T-helper 2 cell treated with Interferon-gamma antibody and Interleukin-4, amounts not matched to agents 100 ng/mL and 5 ng/mL, for 36 hours (primary cell): Measurements from ENCODE around the gene CABP1. TPM values are rescaled to one million over a fixed set of nuclear protein-coding genes. Genes with fewer than 3 reads are reported as not detected.

ENCODE experiments used
- intact Hi-C: fragments of 100-400 bp; cut with micrococcal nuclease; formaldehyde crosslinking; loops from one replicate; pipeline ENCODE4 v1.15.1; 2023
- total RNA-seq: library from RNA; stranded (reverse); gene quantifications from 2 replicates; pipeline ENCODE4 v1.2.3, GENCODE V29; 2022

CABP1 gene
- total RNA-seq, 1 donor from 2014 or later: not detected

DNA sequence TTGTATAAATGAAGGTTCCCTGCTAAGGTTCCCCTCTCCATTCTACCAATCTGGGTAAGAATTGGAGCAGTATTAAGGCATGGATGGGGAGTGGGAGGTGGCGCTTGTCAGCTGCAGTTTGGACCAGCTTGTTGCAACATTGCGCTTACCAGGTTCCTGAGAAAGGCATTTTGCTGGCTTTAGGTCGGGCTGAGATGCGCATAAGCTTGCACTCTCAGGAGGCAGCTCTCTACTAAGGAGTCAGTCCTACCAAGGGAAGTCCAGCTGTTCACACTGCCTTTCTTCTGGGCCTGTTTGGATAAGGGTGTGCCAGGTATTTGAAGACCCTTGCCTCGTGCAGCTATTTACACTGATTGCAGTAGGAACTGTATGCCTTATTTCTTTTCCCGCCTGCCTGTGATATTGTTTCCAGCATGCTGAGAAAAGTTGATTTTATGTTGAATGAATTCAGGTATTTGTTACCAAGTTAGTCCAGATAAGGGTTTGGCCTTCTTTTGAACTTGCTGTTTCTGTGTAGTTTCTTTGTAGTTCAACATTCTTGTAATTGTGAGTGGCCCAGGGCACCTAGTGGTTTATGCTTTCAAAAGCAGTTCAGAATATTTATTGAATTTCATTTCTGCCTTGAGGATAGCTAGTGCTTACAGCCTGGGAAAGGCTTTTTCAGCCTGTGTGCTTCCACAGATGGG lies 49.1 kb downstream of the CABP1 start:
- intact Hi-C loops: loop anchor here (5.0 kb wide), 2 partner anchors 222 to 372 kb away; partner anchors contain the start of gene SRSF9

GRCh38 chr12:120690083-120690450 lies 49.6 kb downstream of the CABP1 start:
- intact Hi-C loops: no loop called here

- intact Hi-C loops: no loop called here
Measured at GRCh38 chr12:120690978-120691377, 50.6 kb downstream of the CABP1 start.

GRCh38 chr12:120692524-120693033 lies 52.2 kb downstream of the CABP1 start:
- intact Hi-C loops: no loop called here

DNA sequence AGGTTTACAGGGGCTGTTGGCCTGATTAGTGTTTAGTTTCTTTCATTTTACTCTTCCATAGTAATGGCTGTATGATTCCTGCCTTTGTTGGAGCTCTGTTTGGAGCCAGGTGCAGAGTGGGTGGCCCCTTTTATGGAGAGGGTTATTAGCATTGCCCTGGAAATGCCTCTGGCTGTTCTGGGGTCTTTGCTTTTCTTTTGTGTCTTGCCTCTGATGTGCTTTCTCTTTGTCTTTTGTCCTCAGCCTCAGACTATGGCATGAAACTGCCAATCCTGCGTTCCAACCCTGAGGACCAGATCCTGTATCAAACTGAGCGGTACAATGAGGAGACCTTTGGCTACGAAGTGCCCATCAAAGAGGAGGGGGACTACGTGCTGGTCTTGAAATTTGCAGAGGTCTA lies 53.4 kb downstream of the CABP1 start:
- intact Hi-C loops: no loop called here

DNA sequence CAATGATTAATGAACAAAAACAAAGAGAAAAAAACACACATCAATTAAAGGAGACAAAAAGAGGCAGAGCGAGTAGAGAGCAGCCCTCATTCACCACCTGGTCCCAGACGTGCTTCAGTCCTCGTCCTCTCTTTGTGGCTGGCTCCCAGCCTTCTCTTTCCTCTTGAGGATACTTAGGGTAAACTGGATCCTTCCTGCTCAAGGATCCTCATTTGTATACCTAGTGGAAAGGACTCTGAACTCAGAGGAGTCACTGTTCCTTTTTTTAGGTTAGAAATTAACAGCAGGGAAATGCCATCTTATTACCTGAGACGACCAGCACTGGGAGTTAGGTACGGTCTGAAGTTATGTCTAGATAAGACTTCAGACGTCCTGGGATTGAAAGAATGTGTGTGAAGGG lies 56.2 kb downstream of the CABP1 start:
- intact Hi-C loops: no loop called here

GRCh38 chr12:120697344-120697743 lies 56.9 kb downstream of the CABP1 start:
- intact Hi-C loops: no loop called here

GRCh38 chr12:120698665-120699064 lies 58.2 kb downstream of the CABP1 start:
- intact Hi-C loops: no loop called here

DNA sequence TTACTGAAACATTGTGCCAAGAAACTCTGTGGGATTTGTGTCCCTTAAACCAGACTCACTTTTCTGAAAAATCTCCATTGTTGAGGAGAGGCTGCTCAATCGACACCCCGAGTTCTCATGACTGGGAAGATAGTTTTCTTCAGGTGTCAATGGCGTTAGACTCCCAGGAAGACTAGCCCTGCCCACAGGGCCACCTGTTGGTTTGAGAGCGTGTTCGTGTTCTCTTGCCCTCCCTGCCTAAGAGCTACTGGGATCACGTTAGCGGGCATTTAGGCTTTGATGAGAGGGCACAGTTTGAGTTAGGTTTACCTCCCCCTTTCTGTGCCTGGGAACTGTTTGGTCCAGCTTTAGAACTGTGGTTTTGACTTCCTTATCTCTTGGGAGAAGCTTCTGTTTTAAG lies 59.1 kb downstream of the CABP1 start:
- intact Hi-C loops: no loop called here

GRCh38 chr12:120700886-120701285 lies 60.5 kb downstream of the CABP1 start:
- intact Hi-C loops: no loop called here

DNA sequence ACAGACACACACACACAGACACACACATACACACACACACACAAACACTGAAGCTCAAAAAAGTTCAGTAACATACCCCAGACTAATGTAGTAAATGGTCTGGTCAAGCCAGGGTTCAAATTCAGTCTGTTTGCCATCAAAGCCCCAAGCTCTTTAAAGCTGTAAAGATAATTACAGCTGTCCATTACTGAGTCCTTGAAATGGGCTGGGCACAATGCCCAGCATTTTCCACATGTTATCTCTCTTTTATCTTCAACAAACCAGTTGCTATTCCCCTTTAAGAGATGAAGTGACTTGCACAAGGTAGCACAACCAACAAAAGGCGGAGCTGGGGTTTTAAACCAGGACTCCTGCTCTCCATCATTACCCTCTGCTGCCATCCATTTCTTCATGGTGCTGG lies 62.2 kb downstream of the CABP1 start:
- intact Hi-C loops: no loop called here

DNA sequence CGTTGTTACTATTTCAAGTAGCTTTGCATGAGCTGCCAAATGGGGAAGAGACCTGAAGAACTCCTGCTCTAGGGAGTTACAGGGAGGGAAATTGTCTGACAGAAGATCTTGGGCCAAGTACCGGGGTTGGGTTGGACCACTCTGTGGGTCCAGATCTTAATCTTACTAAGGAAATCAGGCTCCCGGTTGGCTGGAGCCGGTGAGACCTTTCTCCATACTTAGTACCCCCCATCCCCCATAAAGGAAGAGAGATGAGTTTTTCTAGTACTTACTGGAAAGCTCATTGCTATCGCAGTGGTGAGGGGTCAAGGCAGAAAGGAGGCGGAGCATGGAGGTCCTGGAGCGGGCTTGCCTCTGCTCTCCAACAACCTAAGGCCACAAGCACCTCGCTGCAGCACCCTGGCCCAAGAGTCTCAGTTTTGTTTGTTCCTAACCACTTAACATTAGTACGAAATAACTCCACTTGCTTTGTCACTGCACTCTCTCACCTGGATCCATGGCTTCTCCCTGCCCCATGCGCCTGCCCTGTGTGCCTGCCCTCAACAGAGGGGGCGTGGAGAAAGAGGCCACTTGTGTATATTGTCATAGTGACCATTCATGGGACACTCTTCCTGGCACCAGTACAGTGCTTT lies 63.0 kb downstream of the CABP1 start:
- intact Hi-C loops: no loop called here

DNA sequence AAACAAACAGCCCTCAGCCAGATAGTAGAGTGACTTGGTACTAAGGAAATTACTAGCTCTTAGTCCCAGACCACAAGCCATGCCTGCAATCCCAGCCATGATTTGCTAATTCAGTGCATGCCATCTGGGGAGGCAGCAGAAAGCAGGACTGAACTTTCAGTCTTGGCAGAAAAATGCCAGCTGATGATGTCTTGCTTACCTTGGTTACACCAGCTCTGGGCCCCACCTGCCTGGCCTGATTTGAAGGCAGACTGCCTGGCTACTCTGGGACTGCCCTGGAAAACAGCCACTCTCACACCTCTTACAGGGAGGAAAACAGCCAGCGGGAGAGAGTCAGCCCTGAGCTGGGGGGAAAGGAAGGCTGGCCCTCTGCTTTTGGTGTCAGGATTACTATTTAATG lies 65.2 kb downstream of the CABP1 start:
- intact Hi-C loops: no loop called here

- intact Hi-C loops: no loop called here
Measured at GRCh38 chr12:120706029-120706428, 65.6 kb downstream of the CABP1 start.

DNA sequence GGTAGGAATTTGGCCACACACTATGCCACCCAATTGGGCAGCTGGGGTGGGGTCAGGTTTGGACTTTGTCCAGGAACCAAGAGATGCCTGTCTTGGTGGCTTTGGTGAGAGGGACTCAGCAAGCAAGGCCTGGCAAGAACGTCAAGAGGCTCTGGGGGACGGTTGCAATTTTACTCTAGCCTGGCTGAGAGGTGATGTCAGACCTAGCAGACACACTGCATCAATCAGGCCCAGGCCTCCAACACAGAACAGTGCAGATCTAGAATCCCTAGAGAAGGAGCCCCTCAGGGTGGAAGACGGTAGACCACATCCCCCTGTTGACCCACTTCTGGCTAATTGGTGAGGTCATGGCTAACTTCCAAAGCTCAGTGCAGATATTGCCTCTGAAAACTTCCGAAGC lies 68.2 kb downstream of the CABP1 start:
- intact Hi-C loops: no loop called here

DNA sequence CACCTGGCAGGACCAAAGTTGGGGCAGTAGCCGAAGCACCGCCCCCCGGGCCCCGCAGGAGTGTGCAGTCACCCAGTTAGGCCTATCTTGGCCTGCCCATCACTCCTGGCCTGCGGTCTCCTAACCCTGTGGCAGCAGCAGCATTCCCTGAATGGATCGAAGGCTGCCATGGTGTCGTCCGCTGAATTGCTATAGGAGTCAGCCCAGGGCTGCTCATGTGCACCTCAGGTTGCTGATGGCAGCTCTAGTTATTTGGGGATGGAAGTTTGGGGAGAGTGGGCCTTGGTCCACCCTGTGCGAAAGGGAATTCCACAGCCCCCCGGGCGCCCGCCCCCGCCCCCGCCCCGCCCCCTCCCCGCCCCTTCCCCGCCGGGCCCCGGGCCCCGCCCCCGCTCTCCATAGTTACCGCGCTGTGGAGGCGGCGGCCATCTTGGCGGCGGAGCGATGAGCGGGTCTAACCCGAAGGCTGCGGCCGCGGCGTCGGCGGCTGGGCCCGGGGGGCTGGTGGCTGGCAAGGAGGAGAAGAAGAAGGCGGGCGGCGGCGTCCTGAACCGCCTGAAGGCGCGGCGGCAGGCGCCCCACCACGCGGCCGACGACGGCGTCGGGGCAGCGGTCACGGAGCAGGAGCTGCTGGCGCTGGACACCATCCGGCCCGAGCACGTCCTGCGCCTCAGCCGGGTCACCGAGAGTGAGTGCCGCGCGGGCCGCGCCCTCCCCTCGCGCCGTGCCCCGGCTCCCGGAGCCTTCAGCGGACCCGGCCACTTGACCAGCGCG lies 69.8 kb downstream of the CABP1 start, which contains the start of gene UNC119B:
Gene UNC119B (plus strand): TSS at position 428 of the 774 bp plus-strand sequence. CDS start 17 bp downstream, at position 445.
- intact Hi-C loops: loop anchor here (1.0 to 2.0 kb wide), 3 partner anchors 15 to 129 kb away; partner anchors contain the start of genes ACADS, MLEC and POP5

DNA sequence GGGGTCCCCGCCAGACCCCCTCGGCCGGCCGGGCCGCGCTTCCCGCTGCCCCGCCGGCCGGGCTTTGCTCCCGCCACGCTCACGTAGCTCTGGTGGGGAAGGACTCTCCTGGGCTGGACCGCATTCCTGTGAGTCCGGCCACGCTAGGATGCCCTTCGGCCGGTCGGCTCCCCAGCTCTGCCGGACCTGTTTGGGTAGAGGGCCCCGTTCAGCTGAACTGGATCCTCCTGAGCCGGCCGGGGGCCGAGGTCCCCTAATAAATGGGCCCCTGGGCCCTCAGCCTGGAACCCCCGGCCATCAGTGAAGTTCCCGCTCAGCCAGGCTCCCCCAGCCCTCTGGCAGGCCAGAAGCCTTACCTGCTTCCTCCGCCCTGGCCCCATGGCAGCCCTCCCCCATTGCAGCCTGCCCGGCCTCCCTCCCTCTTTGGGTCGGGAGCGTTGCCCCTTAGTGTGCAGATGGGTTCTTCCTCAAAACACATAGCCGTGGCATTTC lies 70.4 kb downstream of the CABP1 start:
- intact Hi-C loops: loop anchor here (1.0 to 2.0 kb wide), 3 partner anchors 14 to 130 kb away; partner anchors contain the start of genes ACADS, MLEC and POP5

- intact Hi-C loops: loop anchor here (2.0 kb wide), 2 partner anchors 13 to 131 kb away; partner anchors contain the start of genes ACADS and POP5
Measured at GRCh38 chr12:120711411-120711810, 71.0 kb downstream of the CABP1 start.

DNA sequence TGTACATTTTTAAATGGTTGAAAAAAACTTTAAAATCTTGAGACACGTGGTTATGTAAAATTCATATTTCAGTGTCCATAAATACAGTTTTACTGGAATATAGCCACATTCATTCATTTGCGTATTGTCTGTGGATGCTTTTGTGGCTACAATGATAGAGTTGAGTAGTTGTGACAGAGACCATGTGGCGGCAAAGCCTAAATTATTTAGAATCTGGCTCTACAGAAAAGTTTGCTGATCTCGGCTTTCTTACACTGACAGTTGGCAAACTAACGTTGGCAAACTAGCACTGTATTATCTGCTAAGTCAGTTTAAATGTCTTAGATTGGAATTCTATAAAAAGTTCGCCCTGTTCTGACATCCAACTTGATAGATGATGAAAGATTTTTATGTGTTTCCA lies 72.2 kb downstream of the CABP1 start:
- intact Hi-C loops: no loop called here

DNA sequence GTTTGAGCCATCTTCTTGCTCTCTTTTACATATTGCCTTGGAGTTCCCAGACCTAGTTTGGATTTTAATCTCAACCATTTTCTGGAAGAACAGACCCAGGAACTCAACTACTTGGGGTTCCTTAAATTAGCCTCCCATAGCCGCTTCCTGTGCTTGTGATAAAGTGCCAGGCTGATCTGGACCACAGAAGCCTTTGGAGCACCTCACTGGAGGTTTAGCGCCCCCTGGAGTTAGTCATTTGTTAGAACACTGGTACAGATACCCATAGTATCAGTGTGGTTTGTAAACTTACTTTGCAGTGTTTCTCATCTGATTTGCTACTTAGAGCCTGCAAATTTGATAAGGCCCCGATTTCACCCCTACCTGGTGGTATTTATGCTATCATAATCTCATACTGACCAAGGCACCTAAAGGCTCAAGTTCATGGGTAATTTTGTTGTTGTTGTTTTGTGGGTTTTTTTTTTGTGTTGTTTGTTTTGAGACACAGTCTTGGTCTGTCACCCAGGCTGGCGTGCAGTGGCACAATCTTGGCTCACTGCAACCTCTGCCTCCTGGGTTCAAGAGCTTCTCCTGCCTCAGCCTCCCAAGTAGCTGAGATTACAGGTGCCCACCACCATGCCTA lies 73.5 kb downstream of the CABP1 start:
- intact Hi-C loops: loop anchor here (1.0 kb wide), 2 partner anchors 67 to 131 kb away; no protein-coding TSS in a partner anchor
